ENCODE measurements around the gene SLIT3. TPM values are rescaled to one million over a fixed set of nuclear protein-coding genes. Genes with fewer than 3 reads are reported as not detected.

Gene SLIT3
- total and polyA plus RNA-seq, 2 donors (not counting 3 experiments of a cell fraction or from before 2014, with no cell fraction given): 0.90 to 1.0 TPM

- Histone ChIP-seq H4K20me1 (replicated peaks; ENCODE audit: control insufficient read depth, extremely low read depth, insufficient read depth, low read length) (no peaks in the 10 kb centered on the region), H3K9me3 (replicated peaks; ENCODE audit: control insufficient read depth, insufficient read depth, low read length) (no peaks in the 10 kb centered on the region), H3K4me3 (replicated peaks in 1 of 3; ENCODE audit: insufficient read depth in 1 of 3, low read depth in 1 of 3, low read length in 3 of 3) (no peak overlapping the region), H3K4me2 (ENCODE audit: insufficient read depth, low read length) (no peak overlapping the region), H3K79me2 (ENCODE audit: control insufficient read depth, insufficient read depth, low read length) (no peaks in the 10 kb centered on the region), H2AFZ (ENCODE audit: low read depth, low read length) (no peak overlapping the region), H3K4me1 (ENCODE audit: control insufficient read depth, extremely low read depth, insufficient read depth, low read length) (no peaks in the 10 kb centered on the region), H3K9me1 (replicated peaks; ENCODE audit: control insufficient read depth, extremely low read depth, insufficient read depth, low read length) (no peaks in the 10 kb centered on the region), H3K36me3 (ENCODE audit: control insufficient read depth in 2 of 2, extremely low read depth in 1 of 2, insufficient read depth in 2 of 2, low read length in 2 of 2) (no peaks in the 10 kb centered on the region), H3K9ac (replicated peaks; ENCODE audit: extremely low read depth, insufficient read depth, low read length) (no peak overlapping the region), H3K27me3 (ENCODE audit: control insufficient read depth in 2 of 2, insufficient read depth in 2 of 2, low read length in 2 of 2) (no peaks in the 10 kb centered on the region), H3K27ac (ENCODE audit: insufficient read depth, low read depth, low read length) (no peak overlapping the region)
- no TSS peak for BruUV-seq (replicated peaks)
- ChIA-PET POLR2A (no interaction called here), CTCF (no interaction called here)
- DNase-seq (ENCODE audit: low read depth, low spot score) (no peak), FAIRE-seq (no peak)
- no peak for TF ChIP-seq POLR2AphosphoS5 (IDR thresholded peaks at IDR 0.05; ENCODE audit: insufficient read depth, low read depth, low read length)
- TF ChIP-seq MAX (IDR thresholded peaks at IDR 0.05; ENCODE audit: insufficient read depth, insufficient read length): no peak
- no peak for TF ChIP-seq CTCF (IDR thresholded peaks at IDR 0.05; ENCODE audit: extremely low read depth in 1 of 2, insufficient read depth in 1 of 2, low read depth in 1 of 2, low read length in 2 of 2)
- no peak for TF ChIP-seq FOS (IDR thresholded peaks at IDR 0.05; ENCODE audit: borderline replicate concordance, insufficient read depth, low read length)
- TF ChIP-seq GATA2 (IDR thresholded peaks at IDR 0.05; ENCODE audit: insufficient read depth, insufficient read length, low read depth, low read length): no peak
- TF ChIP-seq POLR2A (IDR thresholded peaks at IDR 0.05; ENCODE audit: low read depth, low read length): no peak
- TF ChIP-seq EZH2 (IDR thresholded peaks at IDR 0.05; ENCODE audit: borderline replicate concordance, low read depth, low read length, severe bottlenecking): no peak
- TF ChIP-seq MYC (IDR thresholded peaks at IDR 0.05; ENCODE audit: low read depth, low read length): no peak
- no peak for TF ChIP-seq JUN (IDR thresholded peaks at IDR 0.05; ENCODE audit: borderline replicate concordance, insufficient read depth, insufficient read length, low read depth)
- dilution Hi-C loops (cut with MboI; ENCODE audit: extremely low pct_ligation_motif_present, low sequenced_read_pairs) (no loop called here), intact Hi-C loops (cut with micrococcal nuclease) (no loop called here)
Observed at GRCh38 chr5:168867241-168867640, 433.7 kb downstream of the SLIT3 start.
